ENCODE measurements around the gene DNAJC18.
"Not testable (repeated sequence)": the region's sequence is repeated elsewhere in the genome, so short reads cannot be mapped to it uniquely, and the experiment has no call there.

Gene DNAJC18

DNA sequence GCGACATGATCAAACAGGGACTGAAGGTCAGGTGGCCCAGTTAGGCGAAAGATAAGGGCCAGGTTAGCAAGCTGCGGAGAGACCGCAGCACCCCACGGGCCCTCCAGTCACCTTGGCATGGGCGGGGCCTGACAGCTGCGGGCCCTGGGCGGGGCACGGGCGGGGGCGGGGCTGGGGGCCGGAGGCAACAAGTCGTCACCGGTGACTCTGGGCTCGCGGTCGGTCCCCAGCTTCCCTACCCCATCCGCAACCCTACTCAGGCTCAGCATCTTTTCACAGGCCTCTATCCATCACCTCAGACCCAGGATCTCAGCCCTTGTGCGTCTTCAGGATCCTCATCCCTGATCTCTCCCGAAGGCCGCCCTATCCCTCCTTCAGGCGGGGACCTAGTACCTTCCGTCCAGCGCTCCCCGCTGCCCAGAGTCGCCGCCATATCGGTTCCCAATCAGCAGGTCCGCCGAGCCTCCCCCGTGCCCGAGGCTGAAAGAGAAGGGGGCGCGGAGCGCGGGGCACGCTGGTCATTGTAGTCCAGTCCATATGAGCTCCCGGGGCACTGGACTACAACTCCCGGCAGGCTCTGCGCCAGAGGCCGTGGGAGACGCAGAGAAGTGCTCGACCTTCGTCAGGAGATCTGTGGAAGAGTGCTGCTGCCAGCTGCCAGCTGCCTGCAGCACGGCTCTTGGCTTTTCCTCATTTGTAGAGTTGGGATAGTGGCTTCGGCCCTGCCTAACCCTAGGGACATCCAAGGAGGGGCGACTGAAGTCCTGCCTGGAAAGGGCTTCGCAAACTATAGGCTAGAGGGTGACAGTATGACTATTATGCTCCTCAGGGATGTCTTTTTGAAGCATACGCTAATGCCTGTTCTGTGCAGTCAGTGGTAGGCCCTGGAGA is at the start of gene DNAJC18:
DNAJC18 (minus strand) TSS at position 513 of the 891 bp plus-strand sequence; CDS start at position 433, 80 bp downstream.
- H3K27ac Mint-ChIP-seq: peak within 1 kb of the TSS; percentile 99

DNA sequence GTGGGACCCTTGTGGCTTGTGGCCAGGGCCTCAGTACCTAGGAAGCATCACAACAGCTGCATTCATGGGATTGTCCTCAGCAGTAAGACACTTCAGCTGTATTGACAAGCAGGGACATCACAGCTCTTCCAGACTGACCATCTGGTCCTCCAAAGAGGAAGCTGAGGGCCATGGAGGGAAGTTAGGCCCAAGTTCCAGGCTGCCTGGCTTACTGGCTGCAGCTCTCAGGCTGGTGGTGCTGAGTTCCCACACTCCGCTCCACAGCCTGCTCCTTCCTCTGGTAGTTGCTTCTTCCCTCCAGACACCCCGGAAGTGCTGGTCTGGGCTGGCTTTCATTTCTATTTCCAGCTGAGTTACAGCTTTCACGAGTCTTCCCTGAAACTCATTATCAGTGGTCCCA is 48.9 kb upstream of the DNAJC18 start:
- no peaks in the 10 kb centered on the region for H3K27me3 Mint-ChIP-seq
- H3K4me3 Mint-ChIP-seq: no peak overlapping the region
- H3K36me3 Mint-ChIP-seq: no peaks in the 10 kb centered on the region
- H3K27ac Mint-ChIP-seq: no peak overlapping the region
- no peaks in the 10 kb centered on the region for H3K9me3 Mint-ChIP-seq (ENCODE audit: low read depth)
- peaks cover 16% of the 10 kb centered on the region for H3K4me1 Mint-ChIP-seq (ENCODE audit: low read depth)

More for the DNA sequence above, at the start of gene DNAJC18:
- Mint-ChIP-seq H3K4me3 (peak within 1 kb of the TSS; percentile 98), H3K36me3 (peaks cover 4% of the 10 kb centered on the region), H3K27me3 (no peaks in the 10 kb centered on the region), H3K4me1 (ENCODE audit: low read depth) (peaks cover 39% of the 10 kb centered on the region), H3K9me3 (ENCODE audit: low read depth) (no peaks in the 10 kb centered on the region)

DNA sequence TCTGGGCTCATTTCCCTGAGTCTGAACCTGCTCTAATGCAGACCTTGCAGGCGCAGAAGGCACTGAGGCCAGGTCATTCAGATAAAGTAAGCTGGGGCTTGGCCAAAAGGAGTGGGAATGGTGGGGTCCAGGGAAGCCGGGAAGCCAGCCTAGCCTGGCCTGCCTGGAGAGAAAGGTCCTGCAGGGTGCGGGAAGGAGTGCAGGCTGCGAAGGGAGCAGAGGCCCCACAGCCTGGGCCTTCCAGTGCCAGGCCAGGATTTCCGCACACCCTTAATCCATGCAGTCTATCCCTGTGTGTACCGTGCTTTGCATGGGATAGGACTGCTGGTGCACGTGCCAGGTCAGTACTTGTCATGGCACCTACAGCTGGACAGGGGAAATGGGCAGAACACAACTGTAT is 46.9 kb upstream of the DNAJC18 start:
- no peak overlapping the region for H3K4me3 Mint-ChIP-seq
- no peaks in the 10 kb centered on the region for H3K9me3 Mint-ChIP-seq (ENCODE audit: low read depth)
- H3K27ac Mint-ChIP-seq: no peak overlapping the region
- peaks cover 19% of the 10 kb centered on the region for H3K4me1 Mint-ChIP-seq (ENCODE audit: low read depth)
- H3K27me3 Mint-ChIP-seq: no peaks in the 10 kb centered on the region
- no peaks in the 10 kb centered on the region for H3K36me3 Mint-ChIP-seq

DNA sequence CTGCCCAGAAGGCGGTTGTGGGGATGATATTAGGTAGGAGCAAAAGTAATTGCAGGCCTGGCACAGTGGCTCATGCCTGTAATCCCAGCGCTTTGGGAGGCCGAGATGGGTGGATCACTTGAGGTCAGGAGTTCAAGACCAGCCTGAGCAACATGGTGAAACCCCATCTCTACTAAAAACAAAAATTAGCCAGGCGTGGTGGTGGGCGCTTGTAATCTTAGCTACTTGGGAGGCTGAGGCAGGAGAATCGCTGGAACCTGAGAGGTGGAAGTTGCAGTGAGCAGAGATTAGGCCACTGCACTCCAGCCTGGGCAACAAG is 43.5 kb upstream of the DNAJC18 start:
- peak overlapping the region; percentile 96 for H3K27ac Mint-ChIP-seq
- not testable (repeated sequence) for H3K27me3 Mint-ChIP-seq; H3K36me3 Mint-ChIP-seq; H3K9me3 Mint-ChIP-seq (ENCODE audit: low read depth)
- peaks cover 36% of the 10 kb centered on the region for H3K4me1 Mint-ChIP-seq (ENCODE audit: low read depth)
- H3K4me3 Mint-ChIP-seq: peak overlapping the region; percentile 90

DNA sequence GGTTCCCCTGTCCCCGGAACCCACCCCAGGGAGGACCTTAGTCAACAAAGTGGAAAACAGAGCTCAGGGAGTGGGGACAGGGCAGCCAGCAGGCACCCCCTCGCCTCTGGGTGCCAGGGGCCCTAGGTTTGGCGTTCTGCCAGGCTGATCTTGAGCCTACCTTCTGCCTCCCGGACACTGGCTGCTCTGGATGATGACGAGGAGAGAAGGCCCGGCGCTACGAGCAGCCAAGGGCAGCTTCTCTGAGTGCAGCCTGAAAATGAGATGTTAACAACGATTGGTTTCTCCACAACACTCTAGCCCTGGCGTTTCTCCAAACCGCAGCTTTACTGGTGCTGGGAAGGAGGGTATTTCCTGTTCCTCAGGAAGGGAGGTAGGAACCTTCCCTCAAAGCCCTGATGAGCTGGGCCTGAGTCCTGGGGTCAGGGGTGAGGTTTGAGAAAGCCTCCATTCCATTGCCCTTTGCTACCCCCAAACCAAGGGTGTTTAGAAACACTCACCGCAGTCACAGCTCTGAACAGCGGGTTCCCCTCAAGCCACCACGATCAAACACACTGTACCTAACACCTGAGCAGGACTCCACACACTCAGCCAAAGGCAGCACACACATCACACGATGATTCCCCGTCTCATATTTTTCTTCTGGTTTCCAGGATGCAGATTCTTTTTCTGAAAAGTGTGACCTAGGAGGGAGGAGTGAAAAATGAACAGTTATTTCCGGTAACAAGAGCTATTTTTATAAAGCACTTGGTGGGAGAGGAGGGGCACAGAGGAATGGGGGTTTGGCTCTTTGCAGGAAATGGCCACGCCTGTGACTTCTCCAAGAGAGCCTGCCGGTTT is 42.9 kb upstream of the DNAJC18 start, which contains the start of gene STING1:
STING1 (minus strand) TSS at position 709 of the 840 bp plus-strand sequence. CDS start 1,054 bp downstream, outside the sequence.
- peaks cover 39% of the 10 kb centered on the region for H3K4me1 Mint-ChIP-seq (ENCODE audit: low read depth)
- H3K36me3 Mint-ChIP-seq: no peaks in the 10 kb centered on the region
- peak within 1 kb of the TSS; percentile 96 for H3K27ac Mint-ChIP-seq
- no peaks in the 10 kb centered on the region for H3K27me3 Mint-ChIP-seq
- H3K9me3 Mint-ChIP-seq (ENCODE audit: low read depth): no peaks in the 10 kb centered on the region
- H3K4me3 Mint-ChIP-seq: peak within 1 kb of the TSS; percentile 90

DNA sequence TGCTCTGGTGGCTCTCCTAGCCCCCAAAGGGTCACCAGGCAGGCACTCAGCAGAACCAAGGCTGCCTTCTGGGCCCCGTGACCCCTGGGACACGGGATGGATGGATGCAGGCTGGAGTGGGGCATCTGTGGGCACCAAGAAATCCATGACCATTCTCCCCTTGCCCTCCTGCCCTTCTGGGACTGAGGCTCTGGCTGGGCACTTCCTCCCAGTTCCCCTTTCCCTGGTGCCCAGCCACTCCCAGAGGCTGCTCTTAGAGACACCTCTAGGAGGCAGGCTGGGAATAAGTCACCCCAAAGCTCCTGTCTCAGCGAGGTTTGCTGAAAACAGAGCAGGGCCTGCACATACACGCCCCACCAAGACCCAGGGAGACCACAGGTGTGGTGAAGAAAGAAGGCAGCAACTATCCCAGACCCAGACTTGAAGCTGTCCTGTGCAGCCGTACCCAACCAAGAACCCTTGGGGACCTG is 42.3 kb upstream of the DNAJC18 start:
- Mint-ChIP-seq H3K9me3 (ENCODE audit: low read depth) (no peaks in the 10 kb centered on the region), H3K4me1 (ENCODE audit: low read depth) (peaks cover 39% of the 10 kb centered on the region), H3K4me3 (peak overlapping the region; percentile 90)

DNA sequence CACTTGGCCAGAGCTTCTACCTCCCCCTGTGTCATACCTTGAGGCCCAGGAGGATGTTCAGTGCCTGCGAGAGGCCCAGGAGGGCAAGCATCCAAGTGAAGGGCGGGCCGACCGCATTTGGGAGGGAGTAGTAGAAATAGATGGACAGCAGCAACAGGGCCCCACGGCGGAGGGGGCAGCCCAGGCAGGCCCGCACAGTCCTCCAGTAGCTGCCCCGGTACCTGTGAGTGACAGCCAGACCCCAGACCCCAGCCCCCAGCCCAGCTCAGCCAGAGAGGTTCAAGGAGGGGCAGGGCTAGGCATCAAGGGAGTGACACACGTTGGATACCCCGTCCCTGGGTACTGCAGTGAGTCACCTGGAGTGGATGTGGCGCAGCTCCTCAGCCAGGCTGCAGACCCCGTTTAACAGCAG is 41.8 kb upstream of the DNAJC18 start:
- H3K4me1 Mint-ChIP-seq (ENCODE audit: low read depth): peaks cover 40% of the 10 kb centered on the region
- peak overlapping the region; percentile 96 for H3K27ac Mint-ChIP-seq
- H3K36me3 Mint-ChIP-seq: no peaks in the 10 kb centered on the region
- no peaks in the 10 kb centered on the region for H3K27me3 Mint-ChIP-seq
- peak overlapping the region; percentile 90 for H3K4me3 Mint-ChIP-seq
- no peaks in the 10 kb centered on the region for H3K9me3 Mint-ChIP-seq (ENCODE audit: low read depth)

More for the DNA sequence above, 42.3 kb upstream of the DNAJC18 start:
- Mint-ChIP-seq H3K36me3 (no peaks in the 10 kb centered on the region), H3K27me3 (no peaks in the 10 kb centered on the region), H3K27ac (peak overlapping the region; percentile 96)

DNA sequence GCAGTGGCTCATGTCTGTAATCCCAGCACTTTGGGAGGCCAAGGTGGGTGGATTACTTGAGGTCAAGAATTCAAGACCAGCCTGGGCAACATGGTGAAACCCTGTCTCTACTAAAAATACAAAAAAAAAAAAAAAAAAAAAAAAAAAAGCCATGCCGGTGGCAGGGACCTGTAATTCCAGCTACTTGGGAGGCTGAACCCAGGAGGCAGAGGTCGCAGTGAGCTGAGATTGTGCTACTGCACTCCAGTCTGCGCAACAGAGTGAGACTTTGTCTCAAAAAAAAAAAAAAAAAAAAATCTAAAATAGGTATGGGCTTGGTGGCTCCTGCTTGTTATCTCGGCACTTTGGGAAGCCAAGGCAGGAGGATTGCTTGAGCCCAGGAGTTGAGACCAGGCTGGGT is 40.4 kb upstream of the DNAJC18 start:
- H3K27ac Mint-ChIP-seq; H3K4me3 Mint-ChIP-seq; H3K36me3 Mint-ChIP-seq; H3K9me3 Mint-ChIP-seq (ENCODE audit: low read depth); H3K27me3 Mint-ChIP-seq: not testable (repeated sequence)
- H3K4me1 Mint-ChIP-seq (ENCODE audit: low read depth): peaks cover 54% of the 10 kb centered on the region

DNA sequence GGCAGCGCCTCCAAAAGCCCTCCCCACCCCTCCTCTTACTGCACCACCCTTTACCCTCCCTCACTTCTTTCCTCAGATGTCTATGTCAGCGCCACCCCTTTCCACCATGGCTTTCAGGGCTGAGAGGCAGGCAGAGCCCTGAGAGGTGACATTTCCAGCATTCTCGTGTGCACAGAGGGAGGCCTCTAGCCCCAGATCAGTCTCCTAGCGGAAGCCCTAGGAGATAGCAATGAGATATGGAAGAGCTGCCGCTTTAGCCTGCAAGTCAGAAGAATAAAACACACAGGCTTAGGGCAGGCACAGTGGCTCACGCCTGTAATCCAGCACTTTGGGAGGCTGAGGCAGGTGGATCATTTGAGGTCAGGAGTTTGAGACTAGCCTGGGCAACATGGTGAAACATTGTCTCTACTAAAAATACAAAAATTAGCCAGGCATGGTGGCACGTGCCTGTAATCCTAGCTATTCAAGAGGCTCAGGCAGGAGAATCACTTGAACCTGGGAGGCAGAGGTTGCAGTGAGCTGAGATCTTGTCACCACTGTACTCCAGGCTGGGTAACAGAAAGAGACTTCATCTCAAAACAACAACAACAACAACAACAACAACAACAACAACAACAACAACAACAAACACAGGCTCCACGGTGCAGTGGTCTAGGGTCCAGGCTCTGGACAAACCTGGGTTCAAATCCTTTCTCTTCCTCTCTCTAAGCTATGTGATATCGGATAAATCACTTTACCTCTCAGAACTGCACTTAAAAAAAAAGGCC is 39.5 kb upstream of the DNAJC18 start:
- Mint-ChIP-seq H3K27ac (peak overlapping the region; percentile 68), H3K4me1 (ENCODE audit: low read depth) (peaks cover 62% of the 10 kb centered on the region)
- H3K36me3 Mint-ChIP-seq; H3K27me3 Mint-ChIP-seq; H3K9me3 Mint-ChIP-seq (ENCODE audit: low read depth); H3K4me3 Mint-ChIP-seq: not testable (repeated sequence)

DNA sequence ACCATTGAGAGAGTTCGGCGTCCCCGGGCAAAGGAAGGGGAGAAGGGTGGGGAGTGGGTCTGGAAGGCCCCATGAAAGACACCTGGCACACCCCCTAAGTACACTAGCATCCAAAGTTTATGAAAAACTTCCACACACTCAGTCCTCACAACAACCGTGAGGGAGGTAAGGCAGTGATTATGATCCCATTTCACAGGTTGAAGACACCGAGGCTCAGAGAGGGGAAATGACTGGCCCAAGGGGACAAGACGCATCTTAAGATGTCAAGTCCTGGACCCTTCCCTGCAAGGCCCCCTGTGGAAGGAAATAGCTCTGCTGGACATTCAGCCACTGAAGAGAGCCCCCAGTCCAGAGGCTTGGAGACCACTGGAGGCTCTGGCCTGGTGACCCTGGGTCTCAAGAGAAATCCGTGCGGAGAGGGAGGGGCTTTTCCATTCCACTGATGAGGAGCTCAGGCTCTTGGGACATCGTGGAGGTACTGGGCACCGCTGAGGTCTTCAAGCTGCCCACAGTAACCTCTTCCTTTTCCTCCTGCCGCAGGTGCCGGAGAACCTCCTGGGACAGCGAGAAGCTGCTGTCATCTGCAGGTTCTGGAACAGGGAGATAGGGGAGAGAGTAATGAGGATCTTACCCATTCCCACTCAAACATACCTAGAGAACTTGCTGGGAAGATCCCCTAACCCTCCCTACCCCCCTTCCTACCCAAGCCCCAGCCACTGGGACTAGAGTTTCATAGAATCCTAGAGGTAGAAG is 36.7 kb upstream of the DNAJC18 start:
- H3K4me1 Mint-ChIP-seq (ENCODE audit: low read depth): peaks cover 75% of the 10 kb centered on the region
- H3K4me3 Mint-ChIP-seq: no peak overlapping the region
- H3K9me3 Mint-ChIP-seq (ENCODE audit: low read depth): no peaks in the 10 kb centered on the region
- H3K27ac Mint-ChIP-seq: peak overlapping the region; percentile 10
- no peaks in the 10 kb centered on the region for H3K27me3 Mint-ChIP-seq
- peaks cover 6% of the 10 kb centered on the region for H3K36me3 Mint-ChIP-seq

DNA sequence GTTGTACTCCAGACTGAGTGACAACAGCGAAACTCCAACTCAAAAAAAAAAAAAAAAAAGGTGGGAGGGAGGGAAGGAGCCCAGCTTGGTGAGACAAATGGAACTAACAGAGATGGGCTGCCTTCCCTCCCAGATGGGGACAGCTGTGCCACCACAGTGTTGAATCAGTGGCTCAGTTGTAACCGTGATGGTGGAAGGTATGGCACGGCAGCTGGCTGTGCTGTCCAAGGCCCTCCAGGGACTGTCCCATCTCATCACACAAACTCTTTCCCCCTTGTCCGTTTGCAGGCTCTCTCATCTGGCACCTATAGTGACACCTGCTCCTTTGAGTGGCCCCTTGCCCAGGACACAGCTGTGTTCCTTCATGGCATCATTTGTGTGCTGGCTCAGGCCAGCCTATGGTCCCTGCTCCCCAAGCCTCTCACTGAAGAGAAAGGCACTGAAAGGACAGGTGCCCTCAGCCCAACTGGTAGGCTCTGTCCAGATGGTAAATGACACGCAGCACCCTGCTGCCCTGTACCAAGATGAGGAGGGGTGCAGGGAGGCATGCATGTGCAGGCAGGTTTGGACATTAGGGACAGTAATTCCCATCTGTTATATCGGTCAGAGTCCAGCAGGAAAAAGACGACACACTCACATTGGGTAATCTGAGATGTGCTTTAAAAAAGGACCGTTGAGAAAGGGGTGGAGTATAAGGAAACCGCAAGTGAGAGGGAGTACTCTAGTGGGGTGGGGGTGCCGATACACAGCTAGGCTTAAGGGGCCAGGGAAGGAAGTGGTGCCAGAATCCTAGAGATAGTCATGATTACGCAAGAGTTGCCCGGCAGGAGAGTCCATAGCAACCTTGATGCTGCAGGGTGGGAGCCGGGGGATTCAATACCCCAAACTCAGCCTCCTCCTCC is 35.8 kb upstream of the DNAJC18 start:
- Mint-ChIP-seq H3K36me3 (peaks cover 6% of the 10 kb centered on the region), H3K4me3 (peak overlapping the region; percentile 52), H3K27ac (peak overlapping the region; percentile 64), H3K9me3 (ENCODE audit: low read depth) (no peaks in the 10 kb centered on the region), H3K27me3 (no peaks in the 10 kb centered on the region), H3K4me1 (ENCODE audit: low read depth) (peaks cover 76% of the 10 kb centered on the region)

DNA sequence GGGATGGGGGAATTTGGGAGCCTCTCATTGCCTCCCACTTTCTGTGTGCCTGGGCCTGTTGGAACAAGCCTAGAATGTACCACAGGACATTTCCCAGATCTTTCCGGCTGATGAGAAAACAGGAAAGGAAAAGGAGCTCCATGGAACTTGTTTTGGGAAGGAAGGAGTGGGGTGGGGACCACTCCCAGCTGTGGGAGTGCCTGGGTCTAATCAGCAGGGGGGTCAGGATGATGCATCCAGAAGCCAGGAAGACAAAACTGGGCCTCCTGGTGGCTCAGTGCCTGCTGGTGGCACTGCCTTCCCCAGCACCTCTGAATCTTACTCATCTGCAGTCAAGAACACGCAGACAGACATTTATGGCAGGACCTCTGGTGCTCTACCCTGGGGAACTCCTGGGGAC is 34.2 kb upstream of the DNAJC18 start:
- peaks cover 82% of the 10 kb centered on the region for H3K4me1 Mint-ChIP-seq (ENCODE audit: low read depth)

DNA sequence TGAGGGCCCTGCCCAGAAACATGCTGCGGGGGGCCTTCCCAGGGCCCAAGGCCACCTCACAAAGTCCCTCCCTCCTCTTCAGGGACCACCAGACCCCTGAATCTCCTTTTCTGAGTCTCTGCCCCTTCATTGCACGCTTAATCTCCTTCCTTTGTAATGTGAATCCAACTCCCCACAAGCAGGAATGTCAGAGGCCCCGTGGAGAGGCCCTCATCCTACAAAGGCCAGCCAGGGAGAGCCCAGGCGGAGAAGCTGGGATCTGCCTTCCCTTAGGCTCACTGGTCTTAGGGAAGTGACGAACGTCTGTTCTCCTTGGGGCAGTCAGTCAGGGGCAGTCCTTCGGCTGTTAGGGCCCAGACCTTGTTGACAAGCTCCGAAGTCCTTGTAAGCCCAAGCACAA is 33.8 kb upstream of the DNAJC18 start:
- no peaks in the 10 kb centered on the region for H3K9me3 Mint-ChIP-seq (ENCODE audit: low read depth)
- H3K36me3 Mint-ChIP-seq: peaks cover 6% of the 10 kb centered on the region
- H3K27me3 Mint-ChIP-seq: no peaks in the 10 kb centered on the region
- H3K4me1 Mint-ChIP-seq (ENCODE audit: low read depth): peaks cover 83% of the 10 kb centered on the region
- H3K4me3 Mint-ChIP-seq: no peak overlapping the region
- no peak overlapping the region for H3K27ac Mint-ChIP-seq

More for the DNA sequence above, 34.2 kb upstream of the DNAJC18 start:
- Mint-ChIP-seq H3K4me3 (no peak overlapping the region), H3K36me3 (peaks cover 6% of the 10 kb centered on the region), H3K27ac (peak overlapping the region; percentile 64), H3K27me3 (no peaks in the 10 kb centered on the region), H3K9me3 (ENCODE audit: low read depth) (no peaks in the 10 kb centered on the region)

All from activated naive CD8-positive, alpha-beta T cell (primary cell).